Adipocyte (in vitro differentiated cells): ENCODE results near the gene PRKCE.

Source experiments
- DNase-seq: peaks from one replicate; pipeline ENCODE4 v3.0.0-alpha.2; 2015; ENCODE audit warnings: low read depth
- H3K27me3 ChIP-seq: replicated peaks from 2 replicates; pipeline ENCODE4 v1.7.0; 2013; ENCODE audit warnings: mild to moderate bottlenecking, low read length, moderate library complexity; ENCODE audit not compliant: control insufficient read depth, insufficient read depth
- H3K36me3 ChIP-seq: 2 replicates; pipeline ENCODE4 v1.7.0; 2013; ENCODE audit warnings: low read length, mild to moderate bottlenecking, moderate library complexity; ENCODE audit not compliant: control insufficient read depth, insufficient read depth, severe bottlenecking
- H3K4me1 ChIP-seq: 2 replicates; pipeline ENCODE4 v1.7.0; 2013; ENCODE audit warnings: mild to moderate bottlenecking, low read length, moderate library complexity; ENCODE audit not compliant: control insufficient read depth, insufficient read depth
- H3K4me3 ChIP-seq: 2 replicates; pipeline ENCODE4 v1.7.0; 2013; ENCODE audit warnings: mild to moderate bottlenecking, low read length, moderate library complexity
- H3K9ac ChIP-seq: 2 replicates; pipeline ENCODE4 v1.7.0; 2013; ENCODE audit warnings: mild to moderate bottlenecking, low read length, moderate library complexity
- H3K9me3 ChIP-seq: 2 replicates; pipeline ENCODE4 v1.7.0; 2013; ENCODE audit warnings: mild to moderate bottlenecking, low read length, moderate library complexity; ENCODE audit not compliant: control insufficient read depth

The PRKCE gene

DNA sequence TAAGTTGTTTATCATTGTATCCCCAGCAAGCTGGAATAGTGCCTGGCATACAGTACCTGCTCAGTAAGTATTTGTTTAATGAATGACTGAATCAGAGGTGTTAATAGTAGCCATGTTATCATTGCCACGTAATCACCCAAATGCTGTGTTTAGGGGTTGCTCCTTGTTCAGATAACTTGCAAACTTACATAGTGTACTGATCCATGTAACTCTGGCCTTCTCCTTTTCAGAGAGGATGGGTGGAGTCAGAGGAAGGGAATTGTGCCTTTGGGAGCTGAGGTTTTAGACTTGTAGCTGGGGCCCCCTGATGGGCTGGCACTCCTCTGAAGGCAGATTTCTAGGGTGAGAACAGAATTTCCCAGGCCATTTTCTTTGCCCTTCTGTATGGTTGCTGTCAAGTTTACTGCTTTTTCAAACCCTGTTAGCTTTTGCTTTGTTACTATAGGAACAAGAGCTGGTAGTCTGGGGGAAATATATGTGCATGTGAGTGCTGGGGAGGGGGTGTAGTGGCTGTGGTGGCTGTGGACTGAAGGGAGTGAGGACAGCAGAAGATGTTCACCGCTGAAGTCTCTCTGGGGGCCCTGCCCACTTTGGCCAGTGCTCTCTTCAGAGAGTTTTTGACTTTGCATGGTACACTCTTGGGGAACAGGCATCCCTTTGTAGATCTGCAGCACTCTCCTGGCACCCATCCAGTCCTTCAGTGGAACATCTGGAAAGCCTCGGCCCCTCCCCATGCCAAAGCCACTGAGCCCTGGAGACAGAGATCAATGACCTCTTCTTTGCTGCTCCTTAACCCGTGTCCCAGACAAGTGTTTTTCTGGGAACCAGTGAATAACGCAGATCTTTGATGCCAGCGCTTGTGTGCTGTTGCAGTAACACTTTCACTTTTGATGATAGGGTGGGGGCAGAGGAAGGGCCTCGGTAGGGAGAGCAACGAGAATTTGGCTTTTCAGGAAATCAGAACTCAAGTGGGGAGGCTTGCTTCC, 209.0 kb downstream of the PRKCE start:
- peaks cover 39% of the 10 kb centered on the region for H3K4me1 ChIP-seq
- no peaks in the 10 kb centered on the region for H3K27me3 ChIP-seq
- H3K4me3 ChIP-seq = peak overlapping the region; percentile 68
- H3K36me3 ChIP-seq = no peaks in the 10 kb centered on the region
- H3K9ac ChIP-seq = peak overlapping the region; percentile 44
- DNase-seq = peak; percentile 76
- no peaks in the 10 kb centered on the region for H3K9me3 ChIP-seq

DNA sequence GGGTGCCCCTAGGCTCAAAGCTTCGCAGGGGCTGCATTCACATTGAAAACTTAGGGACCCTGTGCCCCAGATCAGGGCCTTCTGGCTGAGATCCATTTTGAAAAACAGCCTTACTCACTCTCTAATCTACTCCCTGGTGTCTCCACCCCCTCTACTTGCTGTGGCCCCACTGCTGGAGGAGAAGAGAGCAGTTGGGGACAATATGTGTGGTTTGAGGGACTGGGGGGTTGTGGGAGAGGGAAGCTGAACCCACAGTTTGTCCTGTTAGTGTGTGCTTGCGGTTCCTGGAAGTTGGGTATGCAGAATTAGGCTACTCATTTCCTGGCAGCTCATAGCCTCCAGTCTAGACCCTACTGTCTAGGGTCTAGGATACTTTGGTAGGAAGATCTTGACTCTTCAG, 211.4 kb downstream of the PRKCE start:
- DNase-seq = no peak

DNA sequence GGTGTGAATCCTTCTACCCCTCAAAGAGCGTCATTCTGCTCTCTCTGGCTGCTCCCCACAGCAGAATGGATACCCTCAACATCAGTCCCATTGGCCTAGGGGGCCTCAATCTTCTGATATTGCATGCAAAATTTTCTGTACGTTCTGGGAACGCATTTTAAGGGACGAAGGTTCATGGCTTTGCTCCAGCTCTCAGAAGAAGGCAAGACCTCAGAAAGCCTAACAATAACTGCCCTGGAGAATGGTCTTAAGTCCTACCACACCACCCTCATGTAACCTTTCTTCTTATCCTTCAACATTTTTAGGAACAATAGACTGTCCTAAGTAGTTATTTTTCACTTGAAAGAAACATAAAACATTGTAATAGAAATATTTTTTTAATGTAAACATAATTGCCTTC, 212.6 kb downstream of the PRKCE start:
- peaks cover 27% of the 10 kb centered on the region for H3K4me1 ChIP-seq
- H3K9me3 ChIP-seq = no peaks in the 10 kb centered on the region
- H3K27me3 ChIP-seq = no peaks in the 10 kb centered on the region
- H3K9ac ChIP-seq = no peak overlapping the region
- no peak for DNase-seq
- no peak overlapping the region for H3K4me3 ChIP-seq
- no peaks in the 10 kb centered on the region for H3K36me3 ChIP-seq

More for the DNA sequence above, 211.4 kb downstream of the PRKCE start:
- H3K36me3 ChIP-seq = no peaks in the 10 kb centered on the region
- H3K27me3 ChIP-seq = no peaks in the 10 kb centered on the region
- H3K9me3 ChIP-seq = no peaks in the 10 kb centered on the region
- peaks cover 23% of the 10 kb centered on the region for H3K4me1 ChIP-seq
- no peak overlapping the region for H3K9ac ChIP-seq
- no peak overlapping the region for H3K4me3 ChIP-seq

DNA sequence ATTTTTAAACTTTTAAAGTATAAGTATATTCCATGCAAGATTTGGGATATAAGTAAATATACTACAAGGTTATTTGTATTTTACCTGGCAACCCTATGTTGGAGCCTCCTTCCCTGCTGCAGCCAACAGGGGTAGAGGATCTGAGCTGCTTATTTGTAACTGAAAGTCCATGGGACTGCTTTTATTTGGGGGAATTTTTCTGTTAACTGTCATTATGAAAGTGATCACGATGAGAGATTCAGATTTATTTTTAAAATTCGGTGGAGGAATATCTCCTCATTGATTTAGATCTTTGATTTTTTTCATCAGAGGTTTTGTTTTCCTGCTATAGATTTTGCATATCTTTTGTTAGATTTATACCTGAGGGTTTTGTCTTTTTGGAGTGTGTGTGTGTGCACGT, 215.9 kb downstream of the PRKCE start:
- no peak overlapping the region for H3K9ac ChIP-seq
- no peak for DNase-seq
- peaks cover 18% of the 10 kb centered on the region for H3K4me1 ChIP-seq
- H3K36me3 ChIP-seq = no peaks in the 10 kb centered on the region
- no peaks in the 10 kb centered on the region for H3K9me3 ChIP-seq
- H3K4me3 ChIP-seq = no peak overlapping the region
- no peaks in the 10 kb centered on the region for H3K27me3 ChIP-seq

DNA sequence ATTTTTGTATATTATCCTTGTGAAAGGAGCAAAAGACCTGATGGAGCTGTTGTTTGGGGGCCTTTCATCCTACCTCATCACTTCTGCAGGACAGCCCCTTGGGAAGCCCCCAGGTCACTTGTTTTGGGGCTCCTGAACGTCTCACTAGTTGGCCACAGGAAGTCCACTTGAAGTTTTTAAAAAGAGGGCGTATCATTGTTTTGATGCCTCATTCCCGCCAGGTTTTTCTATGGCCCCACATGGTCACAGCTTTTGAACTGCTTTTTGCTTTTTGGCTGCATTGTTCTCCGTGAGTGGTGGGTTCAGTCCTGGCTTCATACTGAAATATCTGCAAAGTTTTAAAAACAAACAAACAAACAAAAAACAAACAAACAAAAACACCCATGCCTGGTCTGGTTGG, 216.3 kb downstream of the PRKCE start:
- Histone ChIP-seq H3K36me3 (no peaks in the 10 kb centered on the region), H3K9me3 (no peaks in the 10 kb centered on the region), H3K4me3 (no peak overlapping the region), H3K27me3 (no peaks in the 10 kb centered on the region), H3K9ac (no peak overlapping the region), H3K4me1 (peaks cover 21% of the 10 kb centered on the region)
- no peak for DNase-seq

DNA sequence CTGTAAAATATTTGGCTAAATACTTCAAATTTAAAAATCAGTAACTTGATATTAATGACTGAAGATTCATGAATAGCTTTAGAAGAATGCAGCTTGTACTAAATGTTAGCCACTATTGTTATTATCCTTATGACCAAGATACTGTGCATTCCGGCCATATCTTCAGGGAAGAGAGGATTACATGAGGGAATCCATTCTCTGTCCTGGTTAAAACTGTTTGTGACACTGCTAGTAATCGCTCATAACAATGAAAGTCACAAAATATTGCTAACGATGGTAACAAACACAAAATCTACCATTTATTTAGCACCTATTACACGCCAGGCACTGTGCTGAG, 217.7 kb downstream of the PRKCE start:
- Histone ChIP-seq H3K36me3 (no peaks in the 10 kb centered on the region), H3K9ac (no peak overlapping the region), H3K4me1 (peaks cover 19% of the 10 kb centered on the region), H3K9me3 (no peaks in the 10 kb centered on the region), H3K27me3 (no peaks in the 10 kb centered on the region), H3K4me3 (peak overlapping the region; percentile 39)
- DNase-seq = peak; percentile 49

DNA sequence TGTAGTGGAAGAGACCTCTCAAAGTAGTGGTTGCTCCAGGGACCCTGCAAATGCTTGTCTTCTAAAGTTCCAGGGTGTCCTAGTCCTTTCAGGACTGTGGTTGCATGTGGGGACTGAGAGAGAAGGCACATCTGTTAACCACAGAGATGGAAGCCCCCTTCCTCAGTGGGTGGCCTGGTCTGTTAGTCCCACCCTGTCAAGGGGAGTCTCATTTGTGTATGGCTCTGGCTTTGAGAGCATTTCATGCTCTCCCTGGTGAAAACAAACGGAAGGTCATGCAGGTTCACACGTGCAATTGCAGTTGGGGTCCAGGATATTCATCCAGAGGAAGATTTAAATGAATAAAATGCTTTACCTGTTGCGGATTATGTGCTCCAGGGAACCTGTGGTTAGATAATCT, 219.6 kb downstream of the PRKCE start:
- Histone ChIP-seq H3K4me1 (peaks cover 19% of the 10 kb centered on the region), H3K4me3 (no peak overlapping the region), H3K36me3 (no peaks in the 10 kb centered on the region), H3K27me3 (no peaks in the 10 kb centered on the region), H3K9ac (no peak overlapping the region), H3K9me3 (peaks cover 1% of the 10 kb centered on the region)
- no peak for DNase-seq

DNA sequence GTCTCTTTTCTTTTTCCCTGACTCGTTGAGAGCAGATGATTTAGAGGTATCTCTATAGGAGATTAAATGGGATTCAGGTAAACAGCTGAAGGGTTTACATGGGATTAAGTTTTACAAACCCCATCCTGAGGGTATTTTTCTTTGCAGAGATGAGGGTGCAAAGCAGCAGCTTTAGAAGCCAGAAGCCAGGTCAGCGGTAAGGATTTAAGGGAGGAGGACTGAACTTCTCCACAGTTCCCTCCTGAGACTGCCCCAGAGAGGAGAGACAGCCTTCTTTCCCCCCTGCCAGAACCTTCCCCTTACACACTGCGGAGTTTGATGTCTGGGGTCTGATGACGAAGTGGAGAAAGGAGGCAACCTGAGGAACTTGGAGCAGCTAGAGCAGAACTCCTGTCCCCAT, 220.1 kb downstream of the PRKCE start:
- DNase-seq = no peak
- no peak overlapping the region for H3K4me3 ChIP-seq
- peaks cover 19% of the 10 kb centered on the region for H3K4me1 ChIP-seq
- no peaks in the 10 kb centered on the region for H3K36me3 ChIP-seq
- H3K9ac ChIP-seq = no peak overlapping the region
- H3K27me3 ChIP-seq = no peaks in the 10 kb centered on the region
- peaks cover 6% of the 10 kb centered on the region for H3K9me3 ChIP-seq

DNA sequence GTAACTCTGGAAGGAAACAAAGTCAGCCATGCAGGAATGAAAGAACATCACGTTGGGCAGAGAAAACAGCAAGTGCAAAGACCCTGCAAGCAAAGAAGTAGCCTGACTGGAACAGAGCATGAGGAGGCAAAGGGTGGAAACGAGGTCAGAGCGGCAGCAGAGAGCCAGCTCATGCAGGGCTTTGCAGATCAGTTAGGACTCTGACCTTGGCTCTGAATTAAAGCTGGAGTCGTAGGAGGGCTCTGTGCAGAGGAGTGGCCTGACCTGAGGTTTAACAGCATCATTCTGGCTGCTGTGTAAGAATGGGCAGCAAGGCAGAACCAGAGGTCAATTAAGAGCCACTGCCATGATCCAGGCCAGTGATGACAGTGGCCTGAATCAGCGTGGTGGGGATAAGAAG, 220.7 kb downstream of the PRKCE start:
- no peak for DNase-seq
- no peaks in the 10 kb centered on the region for H3K36me3 ChIP-seq
- H3K27me3 ChIP-seq = no peaks in the 10 kb centered on the region
- peaks cover 19% of the 10 kb centered on the region for H3K4me1 ChIP-seq
- no peak overlapping the region for H3K4me3 ChIP-seq
- no peak overlapping the region for H3K9ac ChIP-seq
- peaks cover 13% of the 10 kb centered on the region for H3K9me3 ChIP-seq

DNA sequence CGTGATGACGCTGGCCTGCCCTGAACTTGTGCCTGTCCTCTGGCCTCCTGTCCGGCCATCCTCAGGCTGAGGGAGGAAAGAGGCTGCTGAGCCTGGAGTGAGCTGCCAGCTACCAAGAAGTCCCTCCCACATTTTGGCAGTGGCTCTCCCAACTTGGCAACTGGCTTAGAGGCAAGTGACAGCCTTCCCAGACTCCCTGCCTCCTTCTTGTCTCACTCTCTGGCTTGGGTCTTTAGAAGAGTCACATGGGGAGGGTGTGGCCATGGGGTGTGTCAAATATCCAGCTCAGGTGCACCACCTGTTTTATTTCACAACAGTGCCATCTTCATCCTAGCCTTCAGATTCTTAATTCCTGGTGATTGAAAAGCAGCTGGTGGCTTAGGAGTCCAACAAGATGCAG, 222.9 kb downstream of the PRKCE start:
- DNase-seq = no peak
- Histone ChIP-seq H3K4me1 (peaks cover 13% of the 10 kb centered on the region), H3K36me3 (no peaks in the 10 kb centered on the region), H3K9me3 (peaks cover 13% of the 10 kb centered on the region), H3K27me3 (no peaks in the 10 kb centered on the region), H3K4me3 (no peak overlapping the region), H3K9ac (no peak overlapping the region)

DNA sequence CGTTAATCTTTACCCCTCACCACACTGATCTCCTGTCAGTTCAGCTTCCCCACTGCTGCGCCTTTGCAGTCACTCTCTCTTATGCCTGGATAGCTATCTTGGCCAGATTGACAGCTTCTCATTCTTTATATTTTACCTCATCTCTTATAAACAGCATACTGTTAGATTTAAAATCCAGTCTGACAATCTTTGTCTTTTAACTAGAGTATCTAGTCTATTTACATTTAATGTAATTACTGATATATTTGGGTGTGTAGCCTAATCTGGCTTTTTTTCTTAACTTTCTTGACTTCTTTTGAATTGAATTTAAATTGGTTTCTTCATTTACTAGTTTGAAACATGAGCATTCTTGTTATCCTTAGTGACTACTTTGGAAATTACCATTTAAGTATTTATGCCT, 225.1 kb downstream of the PRKCE start:
- Histone ChIP-seq H3K4me3 (no peak overlapping the region), H3K36me3 (no peaks in the 10 kb centered on the region), H3K4me1 (peaks cover 12% of the 10 kb centered on the region), H3K9ac (no peak overlapping the region), H3K9me3 (peaks cover 13% of the 10 kb centered on the region), H3K27me3 (no peaks in the 10 kb centered on the region)
- DNase-seq = no peak

DNA sequence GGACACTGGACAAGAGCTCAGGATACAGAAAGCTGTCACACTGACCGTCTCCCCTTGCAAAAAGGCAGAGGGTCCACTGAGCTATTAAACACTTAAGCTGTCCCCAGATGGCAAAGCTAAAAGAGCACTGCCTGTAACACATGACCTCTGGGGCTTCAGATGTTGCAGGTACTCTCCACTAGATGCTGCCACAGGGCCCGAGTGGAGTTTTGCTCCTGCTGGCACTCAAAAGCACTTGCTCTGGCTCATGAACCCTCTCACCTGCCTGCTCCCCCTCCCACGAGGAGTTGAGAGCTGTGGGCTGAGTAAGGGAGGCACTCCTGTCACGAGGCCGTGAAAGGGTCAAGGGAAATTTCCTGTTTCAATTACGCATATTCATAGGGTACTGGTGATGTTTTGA, 227.9 kb downstream of the PRKCE start:
- Histone ChIP-seq H3K4me1 (peaks cover 24% of the 10 kb centered on the region), H3K4me3 (no peak overlapping the region), H3K9ac (no peak overlapping the region), H3K9me3 (peaks cover 13% of the 10 kb centered on the region), H3K27me3 (no peaks in the 10 kb centered on the region), H3K36me3 (no peaks in the 10 kb centered on the region)
- DNase-seq = no peak
